Upper lobe of left lung (tissue), 6 donors: ENCODE data around the gene CCR1. TPM values are rescaled to one million over a fixed set of nuclear protein-coding genes. Genes with fewer than 3 reads are reported as not detected.
"Not testable (repeated sequence)": the region's sequence is repeated elsewhere in the genome, so short reads cannot be mapped to it uniquely, and the experiment has no call there.

Experiments used
- ATAC-seq, 2 donors: fragments of 200-7000 bp; cut with Tn5 transposase; one replicate each; pipeline ENCODE4 v1.9.1; 2022; ENCODE audit warnings: mild to moderate bottlenecking in 2 of 2, moderate library complexity in 2 of 2; ENCODE audit not compliant: low FRiP score in 2 of 2
- DNase-seq, 2 donors: peaks; one replicate each; pipeline ENCODE4 v3.0.0-alpha.2; 2019 to 2020
- H3K27ac ChIP-seq, 4 donors: fragments of 200-600 bp; sonication (generic); one replicate each; pipeline ENCODE4 v1.5.1; 2016 to 2019
- H3K27me3 ChIP-seq, 4 donors: fragments of 200-600 bp; sonication (generic); one replicate each; pipeline ENCODE4 v1.5.1; 2017 to 2019
- H3K36me3 ChIP-seq, 4 donors: fragments of 200-600 bp; sonication (generic); one replicate each; pipeline ENCODE4 v1.5.1; 2016 to 2019
- H3K4me1 ChIP-seq, 4 donors: fragments of 200-600 bp; sonication (generic); one replicate each; pipeline ENCODE4 v1.5.1; 2018 to 2019
- H3K4me3 ChIP-seq, 4 donors: fragments of 200-600 bp; sonication (generic); one replicate each; pipeline ENCODE4 v1.5.1; 2017 to 2019; ENCODE audit warnings: mild to moderate bottlenecking in 2 of 4, moderate library complexity in 1 of 4
- H3K9me3 ChIP-seq, 4 donors: fragments of 200-600 bp; sonication (generic); one replicate each; pipeline ENCODE4 v1.5.1; 2018 to 2019
- CTCF ChIP-seq, 6 experiments: fragments of 450-650 bp in 4 of 6; fragments of 200-600 bp in 2 of 6; sonication (generic) in 2 of 6; IDR thresholded peaks; one replicate each; pipeline ENCODE4 v1.5.1; 2016 to 2019; ENCODE audit warnings: antibody characterized with exemption in 6 of 6
- EP300 ChIP-seq, 4 donors: sonication (generic); formaldehyde crosslinking; IDR thresholded peaks; one replicate each; pipeline ENCODE4 v1.5.1; 2017; ENCODE audit warnings: antibody characterized with exemption in 4 of 4, control low read depth in 2 of 4
- POLR2A ChIP-seq, 4 donors: fragments of 450-650 bp; IDR thresholded peaks; one replicate each; pipeline ENCODE4 v1.5.1; 2016 to 2017; ENCODE audit warnings: antibody characterized with exemption in 4 of 4, mild to moderate bottlenecking in 2 of 4
- POLR2AphosphoS5 ChIP-seq, 2 donors: sonication (generic); formaldehyde crosslinking; IDR thresholded peaks; one replicate each; pipeline ENCODE4 v1.5.1; 2017; ENCODE audit warnings: antibody characterized with exemption in 2 of 2
- WGBS, 2 donors: methylation state at CpG; one replicate each; pipeline ENCODE4 v1.1.5; 2017 to 2018; 5-methylcytosine and 5-hydroxymethylcytosine counted together
- total RNA-seq, 6 donors: library from RNA; depleted of rRNA in 4 of 6; stranded (reverse); fragments of >200 nt in 4 of 6; gene quantifications; one replicate each; pipeline versions ENCODE4 v1.1.0 to v1.2.1, GENCODE V29; 2016 to 2021
- donor health status: DM: no; HTN: no; CAD: no; lungs with moderate emphysema.
- donor health status: DM: no; HTN: yes; CAD: no; lungs with severe emphysema.

Gene CCR1
- total RNA-seq, 6 donors from 2014 or later, result 8.0 to 52.2 (median 17.8) TPM

DNA sequence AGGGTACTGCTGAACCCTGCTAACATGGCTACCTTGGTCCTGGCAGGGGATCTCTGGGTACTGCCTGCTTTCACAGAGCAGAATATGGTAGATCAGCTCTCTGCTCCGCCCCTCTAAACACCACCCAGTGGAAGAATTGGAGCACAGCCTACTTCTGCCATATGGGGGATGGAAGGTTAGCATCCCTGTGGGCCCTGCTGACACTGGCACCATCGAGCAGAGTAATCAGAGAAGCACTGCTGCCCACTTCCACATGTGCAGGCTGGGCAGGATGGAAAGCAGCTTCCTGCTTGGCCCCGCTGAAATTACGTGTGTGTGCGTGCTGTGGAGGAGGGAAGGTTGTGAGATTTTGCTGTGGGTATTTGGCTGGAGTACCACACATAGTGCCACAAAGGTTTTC is 24.8 kb downstream of the CCR1 start:
- peak in 1 of 2 donors; percentile 35 for DNase-seq

DNA sequence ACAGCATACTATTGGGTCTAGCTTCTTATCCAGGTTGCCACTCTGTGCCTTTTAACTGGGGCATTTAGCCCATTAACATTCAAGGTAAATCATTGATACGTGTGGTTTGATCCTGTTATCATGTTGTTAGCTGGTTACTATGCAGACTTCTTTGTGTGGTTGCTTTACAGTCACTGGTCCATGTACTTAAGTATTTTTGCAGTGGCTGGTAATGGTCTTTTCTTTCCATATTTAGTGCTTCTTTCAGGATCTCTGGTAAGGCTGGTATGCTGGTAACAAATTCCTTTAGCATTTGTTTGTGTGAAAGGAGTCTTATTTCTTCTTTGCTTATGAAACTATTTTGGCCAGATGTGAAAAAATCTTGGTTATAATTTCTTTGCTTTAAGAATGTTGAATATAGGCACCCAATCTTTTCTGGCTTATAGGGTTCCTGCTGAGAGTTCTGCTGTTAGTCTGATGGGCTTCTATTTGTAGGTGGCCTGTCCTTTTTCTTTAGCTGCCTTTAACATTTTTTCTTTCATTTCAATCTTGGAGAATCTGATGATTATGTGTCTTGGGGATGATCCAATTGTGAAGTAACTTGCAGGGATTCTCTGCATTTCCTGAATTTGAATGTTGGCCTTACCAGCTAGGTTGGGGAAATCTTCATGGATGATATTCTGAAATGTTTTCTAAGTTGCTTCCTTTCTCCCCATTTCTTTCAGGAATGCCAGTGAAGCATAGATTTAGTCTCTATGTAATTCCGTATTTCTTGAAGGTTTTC is 39.3 kb downstream of the CCR1 start:
- ATAC-seq (no peak), DNase-seq (no peak)
- Histone ChIP-seq H3K4me1 (no peaks in the 10 kb centered on the region), H3K27ac (no peak overlapping the region), H3K4me3 (no peak overlapping the region), H3K27me3 (no peaks in the 10 kb centered on the region), H3K9me3 (peaks cover 0 to 6% (median 0%) of the 10 kb centered on the region in 4 donors), H3K36me3 (no peaks in the 10 kb centered on the region)
- 79 to 85% methylated on average over 2 of the region's 2 CpGs for WGBS, 2 donors
- TF ChIP-seq EP300 (IDR thresholded peaks at IDR 0.05) (no peak), CTCF (IDR thresholded peaks at IDR 0.05) (no peak), POLR2A (IDR thresholded peaks at IDR 0.05) (no peak), POLR2AphosphoS5 (IDR thresholded peaks at IDR 0.05) (no peak)

More for the DNA sequence above, 24.8 kb downstream of the CCR1 start:
- H3K27ac ChIP-seq, result no peak overlapping the region
- H3K9me3 ChIP-seq, result no peaks in the 10 kb centered on the region
- no peak overlapping the region for H3K4me3 ChIP-seq
- peaks cover 0 to 4% (median 0%) of the 10 kb centered on the region in 4 donors for H3K4me1 ChIP-seq
- H3K36me3 ChIP-seq, result no peaks in the 10 kb centered on the region
- no peaks in the 10 kb centered on the region for H3K27me3 ChIP-seq
- WGBS, 2 donors, result 39 to 48% methylated on average over 3 to 5 of the region's 5 CpGs
- TF ChIP-seq EP300 (IDR thresholded peaks at IDR 0.05), result no peak
- TF ChIP-seq POLR2A (IDR thresholded peaks at IDR 0.05), result no peak
- no peak for TF ChIP-seq CTCF (IDR thresholded peaks at IDR 0.05)
- TF ChIP-seq POLR2AphosphoS5 (IDR thresholded peaks at IDR 0.05), result no peak
- ATAC-seq, result peak; percentile 15 to 65

GRCh38 chr3:46163556-46164041 is 44.5 kb downstream of the CCR1 start:
- WGBS, 2 donors, result 72% methylated on average over 3 of the region's 3 CpGs; no CpG with 5 or more reads in 1 of the 2 donors

DNA sequence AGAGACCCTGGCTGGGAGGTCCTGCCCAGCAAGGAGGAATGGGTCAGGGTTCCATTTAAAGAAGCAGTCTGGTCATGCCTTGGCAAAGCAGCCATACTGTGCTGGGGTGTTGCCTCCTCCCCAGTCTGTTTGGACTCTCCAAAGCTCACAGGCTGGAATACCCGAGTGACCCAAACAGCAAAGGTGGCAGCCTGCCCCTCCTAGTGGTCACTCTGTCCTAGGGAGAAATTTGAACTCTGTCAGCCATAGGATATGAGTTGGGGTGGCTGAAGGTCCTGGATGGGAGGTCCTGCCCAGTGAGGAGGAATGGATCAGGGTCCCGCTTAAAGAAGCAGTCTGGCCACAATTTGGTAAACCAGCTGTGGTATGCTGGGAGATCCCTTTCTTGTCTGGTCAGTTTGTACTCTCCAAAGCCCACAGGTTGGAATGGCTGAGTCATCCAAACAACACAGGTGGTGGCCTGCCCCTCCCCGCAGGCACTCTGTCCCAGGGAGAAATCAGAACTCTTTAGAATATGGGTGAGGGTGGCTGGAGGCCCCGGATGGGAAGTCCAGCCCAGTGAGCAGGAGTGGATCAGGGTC is 45.0 kb downstream of the CCR1 start:
- no peak overlapping the region for H3K27ac ChIP-seq
- H3K27me3 ChIP-seq, result no peaks in the 10 kb centered on the region
- 78 to 82% methylated on average over 2 to 4 of the region's 4 CpGs for WGBS, 2 donors
- TF ChIP-seq POLR2AphosphoS5 (IDR thresholded peaks at IDR 0.05), result no peak
- peak in 2 of 6 experiments; percentile 23 to 24 for TF ChIP-seq CTCF (IDR thresholded peaks at IDR 0.05)
- TF ChIP-seq POLR2A (IDR thresholded peaks at IDR 0.05), result no peak
- TF ChIP-seq EP300 (IDR thresholded peaks at IDR 0.05), result no peak
- H3K9me3 ChIP-seq, result no peaks in the 10 kb centered on the region
- H3K4me1 ChIP-seq, result no peaks in the 10 kb centered on the region
- H3K4me3 ChIP-seq, result no peak overlapping the region
- H3K36me3 ChIP-seq, result no peaks in the 10 kb centered on the region
- peak in 1 of 2 donors; percentile 24 for ATAC-seq
- no peak for DNase-seq

More at GRCh38 chr3:46163556-46164041, 44.5 kb downstream of the CCR1 start:
- Histone ChIP-seq H3K27ac (peak overlapping the region in 1 of 4 donors; percentile 15), H3K36me3 (no peaks in the 10 kb centered on the region), H3K4me1 (no peaks in the 10 kb centered on the region), H3K27me3 (no peaks in the 10 kb centered on the region), H3K9me3 (peaks cover 0 to 5% (median 0%) of the 10 kb centered on the region in 4 donors), H3K4me3 (no peak overlapping the region)
- no peak for TF ChIP-seq POLR2A (IDR thresholded peaks at IDR 0.05)
- no peak for TF ChIP-seq POLR2AphosphoS5 (IDR thresholded peaks at IDR 0.05)
- no peak for TF ChIP-seq CTCF (IDR thresholded peaks at IDR 0.05)
- TF ChIP-seq EP300 (IDR thresholded peaks at IDR 0.05), result no peak
- ATAC-seq (peak in 1 of 2 donors; percentile 66), DNase-seq (no peak)

DNA sequence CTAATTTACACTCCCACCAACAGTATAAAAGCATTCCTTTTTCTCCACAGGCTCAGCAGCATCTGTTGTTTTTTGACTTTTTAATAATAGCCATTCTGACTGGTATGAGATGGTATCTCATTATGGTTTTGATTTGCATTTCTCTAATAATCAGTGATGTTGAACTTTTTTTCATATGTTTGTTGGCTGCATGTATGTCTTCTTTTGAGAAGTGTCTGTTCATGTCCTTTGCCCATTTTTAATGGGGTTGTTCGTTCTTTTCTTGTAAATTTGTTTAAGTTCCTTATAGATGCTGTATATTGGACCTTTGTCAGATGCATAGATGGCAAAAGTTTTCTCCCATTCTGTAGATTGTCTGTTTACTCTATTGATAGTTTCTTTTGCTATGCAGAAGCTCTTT is 50.4 kb downstream of the CCR1 start:
- not testable (repeated sequence) for H3K27me3 ChIP-seq, H3K36me3 ChIP-seq, H3K9me3 ChIP-seq, DNase-seq, H3K27ac ChIP-seq, ATAC-seq, H3K4me3 ChIP-seq, H3K4me1 ChIP-seq
- 81 to 92% methylated on average over 1 of the region's 1 CpG for WGBS, 2 donors
